ENCODE measurements around the gene TEFM.
"Not testable (repeated sequence)": the region's sequence is repeated elsewhere in the genome, so short reads cannot be mapped to it uniquely, and the experiment has no call there.

Gene TEFM

DNA sequence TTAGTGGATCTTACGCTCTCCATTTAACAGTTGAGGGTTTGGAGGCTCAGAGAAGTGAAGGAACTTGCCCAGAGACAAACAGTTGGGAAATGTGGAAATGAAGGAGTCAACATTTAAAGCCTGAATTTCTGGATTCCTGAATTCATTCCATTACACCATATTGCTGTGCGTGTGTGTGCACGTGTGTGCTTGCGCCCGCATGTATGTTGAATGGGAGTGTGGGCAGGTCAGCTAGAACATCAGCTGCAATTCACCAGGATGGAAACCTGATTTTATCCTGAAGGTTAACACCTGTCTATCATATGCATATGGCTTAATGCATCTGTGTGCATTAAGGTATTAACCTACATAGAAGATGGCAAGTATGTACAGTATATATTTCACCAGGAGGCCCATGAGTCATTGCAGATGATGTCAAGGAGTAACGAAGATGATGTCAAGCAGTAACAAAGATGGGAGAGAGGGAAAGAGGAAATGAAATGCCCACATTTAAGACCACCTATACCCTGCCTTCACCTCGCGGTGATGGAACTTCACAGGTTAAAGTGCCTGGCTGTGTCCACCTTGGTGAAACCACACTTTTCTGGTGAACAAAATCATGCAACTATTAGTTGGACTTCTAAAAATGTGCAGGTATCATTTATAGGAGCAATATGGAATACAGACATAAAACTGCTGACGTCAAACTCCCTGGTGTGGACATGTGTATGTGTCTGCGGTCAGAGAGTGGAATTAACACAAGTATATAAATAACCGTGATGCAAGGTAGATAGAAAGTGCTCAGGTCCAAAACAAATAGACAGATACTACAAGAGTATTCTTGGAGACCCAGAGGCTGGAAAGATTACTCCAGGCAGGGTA lies 14.9 kb upstream of the TEFM start:
- no peak for DNase-seq

DNA sequence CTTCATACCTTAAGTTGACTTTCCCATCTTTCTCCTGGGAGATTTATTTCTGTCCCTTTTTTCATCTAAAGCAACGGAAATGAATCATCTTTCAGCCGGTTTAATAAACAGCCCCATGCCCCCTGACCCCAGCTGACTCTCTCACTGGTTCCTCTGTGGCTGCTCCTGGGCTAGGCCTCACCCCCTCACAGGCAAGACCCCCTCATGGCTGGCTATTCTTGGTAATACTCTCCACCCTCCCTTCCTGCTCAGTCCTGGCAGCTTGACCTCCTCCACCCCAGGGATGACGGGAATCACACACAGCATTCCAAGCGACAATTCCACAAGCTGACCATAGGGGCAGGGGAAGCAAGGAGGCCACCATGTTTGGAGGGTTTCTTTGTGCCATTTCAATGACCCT lies 14.2 kb upstream of the TEFM start:
- DNase-seq = no peak

DNA sequence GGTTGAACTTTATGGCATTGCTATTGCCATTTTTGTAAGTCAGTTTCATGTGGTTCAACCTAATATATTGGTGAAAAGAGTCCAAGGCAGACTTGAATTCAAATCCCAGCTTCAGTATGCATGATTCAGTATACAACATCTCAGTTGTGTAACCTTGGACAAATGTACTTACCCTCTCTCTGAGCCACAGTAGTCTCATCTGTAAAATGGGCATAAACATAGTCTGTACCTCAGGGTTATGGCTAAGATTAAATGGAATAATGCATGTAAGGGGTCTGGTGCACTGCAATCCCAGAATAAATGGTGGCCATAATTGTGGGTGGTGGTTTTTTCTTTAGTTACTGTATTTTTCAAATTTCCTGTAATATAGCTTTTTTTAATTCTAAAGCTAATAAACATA lies 11.0 kb upstream of the TEFM start:
- no peak for DNase-seq

DNA sequence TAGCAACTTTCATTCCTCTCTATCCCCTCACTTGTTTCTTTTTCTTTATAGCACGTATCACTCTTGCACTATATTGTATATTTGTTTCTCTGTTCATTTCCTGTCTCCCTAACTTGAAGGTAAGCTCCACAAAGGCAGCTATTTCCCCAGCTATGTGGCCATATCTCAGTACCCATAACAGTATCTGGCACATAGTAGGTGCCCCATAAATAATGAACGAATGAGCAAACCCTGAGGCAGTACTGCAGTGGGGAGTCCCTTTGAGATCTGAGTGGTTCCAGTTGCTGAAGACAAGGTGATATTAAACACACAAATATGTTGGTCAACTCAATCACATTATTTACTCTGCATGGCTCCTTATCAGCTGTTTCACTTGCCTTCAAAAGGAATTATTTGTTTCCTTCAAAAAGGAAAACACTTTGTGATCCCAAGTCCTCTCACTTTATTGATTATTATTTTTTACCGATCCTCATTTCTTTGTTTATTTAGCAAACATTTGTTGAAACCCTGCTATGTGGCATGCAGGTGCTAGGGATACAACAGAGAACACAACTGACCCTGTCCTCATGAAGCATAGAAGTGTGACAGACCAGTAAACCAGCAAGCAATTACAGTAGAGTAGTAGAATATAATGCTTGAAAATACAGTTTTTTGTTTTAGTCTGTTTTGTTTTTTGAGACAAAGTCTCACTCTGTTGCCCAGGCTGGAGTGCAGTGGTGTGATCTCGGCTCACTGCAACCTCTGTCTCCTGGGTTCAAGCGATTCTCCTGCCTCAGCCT lies 10.0 kb upstream of the TEFM start:
- no peak for DNase-seq

DNA sequence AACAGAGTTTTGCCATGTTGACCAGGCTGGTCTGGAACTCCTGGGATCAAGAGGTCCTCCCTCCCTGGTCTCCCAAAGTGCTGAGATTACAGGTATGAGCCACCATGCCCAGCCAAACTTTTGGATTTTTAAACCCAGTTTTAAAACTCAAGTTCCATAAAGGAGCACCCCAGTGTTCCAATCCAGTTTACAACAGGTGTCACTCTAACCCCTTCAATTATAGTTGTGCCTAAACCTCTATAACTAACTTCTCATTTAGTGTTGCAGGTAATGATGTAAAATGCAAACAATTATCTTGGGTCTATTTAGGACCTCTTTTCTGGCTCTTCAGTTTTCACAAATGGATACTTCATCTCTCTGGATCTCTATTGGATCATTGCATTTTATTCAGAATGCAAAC lies 7.9 kb upstream of the TEFM start:
- DNase-seq = no peak

DNA sequence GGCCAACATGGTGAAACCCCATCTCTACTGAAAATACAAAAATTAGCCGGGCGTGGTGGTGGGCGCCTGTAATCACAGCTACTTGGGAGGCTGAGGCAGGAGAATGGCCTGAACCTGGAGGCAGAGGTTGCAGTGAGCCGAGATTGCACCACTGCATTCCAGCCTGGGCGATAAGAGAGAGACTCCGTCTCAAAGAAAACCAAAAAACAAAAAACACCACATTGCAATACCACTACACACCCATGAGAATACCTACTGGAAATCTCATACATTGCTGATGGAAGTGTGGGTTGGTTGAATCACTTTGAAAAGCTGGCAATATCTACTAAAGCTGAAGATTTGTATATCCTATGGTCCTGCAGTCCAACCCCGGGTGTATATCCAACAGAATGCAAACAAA lies 4.1 kb upstream of the TEFM start:
- DNase-seq = not testable (repeated sequence)

DNA sequence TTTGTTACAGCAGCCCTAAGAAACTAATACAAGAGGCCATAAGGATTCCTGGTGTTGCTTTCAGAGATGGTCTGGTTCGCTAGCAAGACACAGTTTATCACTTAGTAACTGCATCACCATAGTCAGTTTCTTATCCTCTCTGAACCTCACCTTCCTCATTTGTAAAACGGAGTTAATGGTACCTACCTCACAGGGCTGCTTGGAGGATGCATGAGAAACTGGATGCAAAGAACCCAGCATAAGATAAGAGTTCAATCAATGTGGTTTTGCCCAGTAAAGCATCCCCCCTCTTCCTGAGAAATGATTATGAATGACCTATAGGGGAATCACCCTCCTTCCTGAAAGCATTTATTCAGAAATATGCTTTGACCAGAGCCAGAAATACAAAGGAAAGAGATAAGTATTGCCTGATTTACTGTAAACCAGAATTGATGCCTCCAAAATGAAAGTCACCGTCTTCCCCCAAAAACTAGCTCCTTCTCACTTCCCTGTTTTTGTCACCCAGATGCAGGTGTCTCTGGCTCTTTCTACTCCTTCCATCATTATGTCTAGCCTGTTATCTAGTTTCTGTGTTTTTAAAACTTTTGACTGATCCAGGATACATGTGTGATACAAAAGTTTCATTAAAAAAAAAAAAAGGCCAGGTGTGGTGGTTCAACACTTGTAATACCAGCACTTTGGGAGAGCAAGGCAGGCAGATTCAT lies 2.8 kb upstream of the TEFM start:
- no peak for DNase-seq

DNA sequence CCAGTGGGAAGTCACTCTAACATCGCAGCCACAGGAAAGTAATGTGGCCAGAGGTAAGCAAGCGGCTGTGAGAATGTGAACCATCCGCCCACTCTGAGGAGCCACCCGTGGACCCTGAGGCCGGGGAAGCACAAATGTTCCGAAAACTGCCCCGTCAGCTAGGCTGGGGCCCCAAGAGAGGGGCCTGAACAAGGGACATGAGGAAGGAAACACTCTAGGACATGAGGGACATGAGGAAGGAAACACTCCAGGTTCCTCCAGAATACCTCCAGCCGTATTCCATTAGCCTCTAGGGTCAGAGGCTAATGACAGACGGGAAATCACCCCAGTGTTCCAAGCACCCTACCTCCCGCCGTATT lies 317 bp downstream of the TEFM start:
- peak; percentile 27 for DNase-seq

DNA sequence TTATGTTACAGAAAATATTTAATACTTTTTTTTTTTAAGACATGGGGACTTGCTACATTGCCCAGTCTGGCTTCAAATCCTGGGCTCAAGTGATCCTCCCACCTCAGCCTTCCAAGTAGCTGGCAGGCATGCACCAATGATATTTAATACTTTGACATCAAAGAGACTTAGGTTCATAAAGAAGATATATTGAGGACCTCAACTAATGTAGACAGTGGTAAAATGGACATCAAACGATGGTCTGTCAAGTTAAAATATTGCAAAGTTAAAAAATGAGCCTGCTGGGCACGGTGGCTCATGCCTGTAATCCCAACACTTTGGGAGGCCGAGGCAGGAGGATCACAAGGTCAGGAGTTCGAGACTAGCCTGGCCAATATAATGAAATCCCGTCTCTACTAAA lies 8.7 kb downstream of the TEFM start:
- no peak for DNase-seq

DNA sequence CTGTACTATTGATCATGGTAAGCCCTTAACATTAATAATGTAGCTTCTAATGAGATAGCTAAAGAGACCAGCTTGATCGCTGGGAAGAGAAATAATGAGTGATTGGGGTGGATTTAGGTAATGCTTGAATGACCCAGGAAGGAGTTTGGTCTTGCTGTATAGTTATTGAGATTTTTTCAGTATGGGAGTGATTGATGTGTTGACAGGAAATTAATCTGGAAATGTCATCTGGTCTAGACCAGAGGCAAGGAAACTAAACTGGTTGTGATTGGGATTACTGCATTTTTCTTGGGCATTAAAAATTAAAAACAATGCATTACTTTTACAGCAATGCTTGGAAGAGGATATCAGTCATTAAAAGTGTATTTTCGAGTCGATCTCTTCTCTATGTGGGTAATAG lies 11.8 kb downstream of the TEFM start:
- DNase-seq = no peak

DNA sequence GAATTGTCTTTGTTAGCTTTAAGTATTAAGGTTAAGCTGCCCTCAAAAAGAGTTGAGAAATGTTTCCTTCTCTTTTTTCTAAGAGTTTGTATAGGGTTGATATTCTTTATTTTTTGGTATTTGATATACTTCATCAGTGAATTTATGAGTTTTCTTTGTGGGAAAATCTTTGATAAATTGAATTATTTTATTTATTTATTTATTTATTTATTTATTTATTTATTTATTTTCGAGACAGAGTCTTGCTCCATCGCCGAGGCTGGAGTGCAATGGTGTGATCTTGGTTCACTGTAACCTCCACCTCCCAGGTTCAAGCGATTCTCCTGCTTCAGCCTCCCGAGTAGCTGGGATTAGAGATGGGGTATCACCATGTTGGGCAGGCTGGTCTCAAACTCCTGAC lies 19.9 kb downstream of the TEFM start:
- DNase-seq = no peak

DNA sequence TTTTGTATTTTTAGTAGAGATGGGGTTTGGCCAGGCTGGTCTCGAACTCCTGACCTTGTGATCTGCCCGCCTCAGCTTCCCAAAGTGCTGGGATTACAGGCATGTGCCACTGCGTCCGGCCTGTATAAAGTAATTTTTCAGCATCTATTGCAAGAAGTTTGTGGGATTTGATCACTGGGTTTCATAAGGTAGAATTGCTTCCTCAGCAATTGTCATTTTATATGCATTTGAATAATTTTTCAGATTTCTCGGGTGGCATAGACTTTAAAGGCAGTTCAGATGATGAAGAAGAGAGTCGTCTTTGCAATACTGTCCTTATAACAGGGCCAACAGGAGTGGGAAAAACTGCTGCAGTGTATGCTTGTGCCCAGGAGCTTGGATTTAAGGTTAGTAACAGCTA lies 37.0 kb downstream of the TEFM start:
- no peak for DNase-seq

DNA sequence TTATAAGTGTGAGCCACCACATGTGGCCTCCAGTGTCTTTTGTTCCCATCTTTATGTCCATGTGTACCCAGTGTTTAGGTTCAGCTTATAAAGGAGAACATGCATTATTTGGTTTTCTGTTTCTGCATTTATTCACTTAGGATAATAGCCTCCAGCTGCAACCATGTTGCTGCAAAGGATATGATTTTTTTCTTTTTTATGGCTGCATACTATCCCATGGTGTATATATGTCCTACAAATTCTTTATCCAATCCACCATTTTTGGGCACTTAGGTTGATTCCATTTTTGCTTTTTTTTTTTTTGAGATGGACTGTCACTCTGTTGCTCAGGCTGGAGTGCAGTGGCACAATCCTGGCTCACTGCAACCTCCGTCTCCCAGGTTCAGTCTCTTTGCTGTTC lies 41.4 kb downstream of the TEFM start:
- no peak for DNase-seq

DNA sequence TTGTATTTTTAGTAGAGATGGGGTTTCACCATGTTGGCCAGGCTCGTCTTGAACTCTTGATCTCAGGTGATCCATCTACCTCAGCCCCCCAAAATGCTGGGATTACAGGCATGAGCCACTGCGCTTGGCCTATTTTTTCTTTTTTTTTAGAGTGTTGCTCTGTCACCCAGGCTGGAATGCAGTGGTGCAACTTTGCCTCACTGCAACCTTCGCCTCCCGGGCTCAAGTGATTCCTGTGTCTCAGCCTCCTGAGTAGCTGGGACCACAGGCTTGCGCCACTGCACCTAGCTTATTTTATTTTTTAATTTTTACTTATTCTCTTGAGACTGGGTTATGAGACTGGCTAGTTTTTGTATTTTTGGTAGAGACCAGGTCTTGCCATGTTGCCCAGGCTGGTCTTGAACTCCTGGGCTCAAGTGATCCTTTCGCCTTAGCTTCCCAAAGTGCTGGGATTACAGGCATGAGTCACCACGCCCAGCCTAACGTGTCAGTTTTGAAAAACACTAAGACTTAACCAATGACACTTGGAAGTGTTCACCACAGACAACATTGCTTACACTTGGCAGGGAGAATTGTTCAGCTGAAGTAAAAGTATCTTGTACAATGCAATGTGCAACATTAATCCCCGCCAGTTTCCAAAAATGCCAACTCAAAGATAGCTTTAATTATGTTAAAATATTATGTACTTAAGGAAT lies 47.3 kb downstream of the TEFM start:
- no peak for DNase-seq

DNA sequence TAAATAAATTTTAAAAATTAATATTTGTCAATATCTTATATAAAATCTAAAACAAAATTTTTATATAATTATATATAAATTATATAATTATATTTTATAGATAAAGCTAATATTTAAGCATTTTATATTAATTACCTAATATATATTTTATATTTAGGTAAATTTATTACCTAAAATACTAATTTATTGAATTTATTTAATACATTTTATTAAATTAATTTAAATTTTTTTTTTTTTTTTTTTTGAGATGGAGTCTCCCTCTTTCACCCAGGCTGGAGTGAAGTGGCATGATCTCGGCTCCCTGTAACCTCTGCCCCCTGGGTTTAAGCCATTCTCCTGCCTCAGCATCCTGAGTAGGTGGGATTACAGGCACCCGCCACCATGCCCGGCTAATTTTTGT lies 51.9 kb downstream of the TEFM start:
- DNase-seq = no peak
